Left hindlimb (tissue), 1 donor: ENCODE results near the gene TFDP1.
"Not testable (repeated sequence)": the region's sequence is repeated elsewhere in the genome, so short reads cannot be mapped to it uniquely, and the experiment has no call there.

Source experiments
- DNase-seq: peaks from one replicate; pipeline ENCODE4 v3.0.0-alpha.2; 2018

TFDP1 gene

DNA sequence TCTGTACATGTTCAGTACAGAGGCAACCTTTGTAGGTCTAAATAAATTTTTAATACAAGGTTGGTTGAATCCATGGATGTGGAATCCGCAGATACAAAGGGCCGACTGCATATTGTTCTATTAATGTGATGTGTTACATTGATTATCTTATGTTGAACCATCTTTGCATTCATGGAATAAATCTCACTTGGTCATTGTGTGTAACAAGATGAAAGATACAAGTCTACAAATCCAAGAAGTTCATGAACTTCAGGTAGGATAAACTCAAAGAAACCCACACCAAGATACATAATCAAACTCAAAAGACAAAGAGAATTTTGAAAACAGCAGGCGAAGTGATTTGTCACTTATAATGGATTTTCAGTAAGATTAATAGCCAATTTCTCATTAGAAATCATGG, 8.0 kb upstream of the TFDP1 start:
- no peak for DNase-seq

DNA sequence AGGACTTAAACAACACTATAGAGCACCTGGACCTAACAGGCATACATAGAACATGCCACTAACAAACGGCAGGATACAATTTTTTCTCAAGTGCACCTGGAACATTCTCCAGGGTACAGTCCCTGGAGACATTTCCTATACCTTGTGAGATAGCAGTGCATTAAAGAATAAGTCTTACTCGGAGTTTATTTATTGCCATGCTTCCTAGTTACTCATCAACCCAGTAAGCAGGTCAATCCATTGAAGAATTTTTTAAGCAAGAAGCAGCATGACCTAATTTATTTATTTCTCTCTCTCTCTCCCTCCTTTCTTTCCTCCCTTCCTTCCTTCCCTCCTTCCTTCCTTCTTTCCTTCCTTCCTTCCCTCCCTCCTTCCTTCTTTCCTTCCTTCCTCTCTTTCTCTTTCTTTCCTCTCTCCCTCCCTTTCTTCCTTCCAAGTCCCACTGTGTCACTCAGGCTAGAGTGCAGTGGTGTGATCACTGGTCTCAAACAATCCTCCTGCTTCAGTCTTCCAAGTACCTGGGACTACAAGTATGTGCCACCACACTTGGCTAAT, 6.6 kb upstream of the TFDP1 start:
- DNase-seq = no peak

DNA sequence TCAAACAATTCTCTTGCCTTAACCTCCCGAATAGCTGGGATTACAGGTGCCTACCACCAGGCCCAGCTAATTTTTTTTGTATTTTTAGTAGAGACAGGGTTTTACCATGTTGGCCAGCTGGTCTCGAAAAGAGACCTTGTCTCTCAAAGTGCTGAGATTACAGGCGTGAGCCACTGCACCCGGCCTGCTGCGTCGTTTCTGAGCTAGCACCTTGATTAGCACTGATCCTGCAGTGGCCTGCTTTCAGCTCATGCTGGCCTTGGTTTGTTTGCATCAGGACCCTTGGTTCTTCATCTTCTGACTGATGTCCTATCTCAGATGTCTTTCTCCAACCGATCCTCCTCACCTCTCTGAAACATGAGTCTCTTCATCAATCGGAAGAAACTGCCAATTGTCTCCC, 4.9 kb upstream of the TFDP1 start:
- no peak for DNase-seq

DNA sequence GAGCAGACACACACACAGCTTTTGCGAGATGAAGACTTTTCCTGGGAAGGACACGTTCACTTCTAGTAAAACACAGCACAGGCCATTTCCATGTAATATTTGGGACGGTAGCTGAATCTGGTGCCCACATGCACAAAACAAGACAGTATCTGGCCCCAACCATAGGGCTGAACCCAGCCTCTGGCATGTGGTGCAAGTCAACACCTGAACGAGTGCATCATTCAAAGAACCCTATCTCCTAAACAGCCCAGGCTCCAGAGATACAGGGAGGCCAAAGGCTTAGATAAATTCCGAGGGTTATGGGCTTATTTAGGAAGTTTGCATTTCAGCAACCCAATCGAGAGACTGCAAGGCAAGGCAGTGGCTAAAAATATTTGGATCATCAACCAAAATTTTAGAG, 2.7 kb upstream of the TFDP1 start:
- DNase-seq = no peak

GRCh38 chr13:113582841-113583631, 1.5 kb upstream of the TFDP1 start:
- no peak for DNase-seq

- DNase-seq = no peak
Observed at GRCh38 chr13:113584870-113585671, 518 bp downstream of the TFDP1 start.

- DNase-seq = no peak
Observed at GRCh38 chr13:113585896-113586295, 1.3 kb downstream of the TFDP1 start.

- DNase-seq = no peak
Observed at GRCh38 chr13:113586661-113587479, 2.3 kb downstream of the TFDP1 start.

DNA sequence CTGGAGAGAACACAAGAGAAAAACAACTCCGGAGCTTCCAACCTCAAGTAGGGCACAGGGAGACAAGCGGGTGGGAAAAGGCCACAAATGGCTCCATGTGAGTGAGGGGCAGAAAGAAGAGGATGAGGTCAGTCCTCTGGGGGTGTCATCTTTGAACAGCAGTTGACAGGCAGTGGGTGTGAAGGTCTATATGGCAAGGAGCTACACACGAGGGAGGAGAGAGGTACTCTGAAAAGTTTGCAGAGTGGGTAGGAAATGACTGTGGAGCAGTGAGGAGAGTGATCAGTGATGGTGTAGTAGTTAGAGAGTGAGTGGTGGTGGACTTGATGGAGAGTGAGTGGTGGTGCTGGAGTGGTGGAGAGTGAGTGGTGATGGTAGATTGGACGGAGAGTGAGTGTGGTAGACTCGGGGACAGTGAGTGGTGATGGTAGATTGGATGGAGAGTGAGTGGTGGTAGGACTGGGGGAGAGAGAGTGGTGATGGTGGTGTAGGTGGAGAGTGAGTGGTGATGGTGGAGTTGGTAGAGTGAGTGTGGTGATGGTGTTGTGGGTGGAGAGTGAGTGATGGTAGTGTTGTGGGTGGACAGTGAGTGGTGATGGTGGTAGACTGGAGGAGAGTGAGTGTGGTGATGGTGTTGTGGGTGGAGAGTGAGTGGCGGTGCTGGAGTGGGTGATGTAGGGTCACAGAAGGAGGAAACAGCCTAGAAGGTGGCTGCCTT, 4.0 kb downstream of the TFDP1 start:
- DNase-seq = no peak

DNA sequence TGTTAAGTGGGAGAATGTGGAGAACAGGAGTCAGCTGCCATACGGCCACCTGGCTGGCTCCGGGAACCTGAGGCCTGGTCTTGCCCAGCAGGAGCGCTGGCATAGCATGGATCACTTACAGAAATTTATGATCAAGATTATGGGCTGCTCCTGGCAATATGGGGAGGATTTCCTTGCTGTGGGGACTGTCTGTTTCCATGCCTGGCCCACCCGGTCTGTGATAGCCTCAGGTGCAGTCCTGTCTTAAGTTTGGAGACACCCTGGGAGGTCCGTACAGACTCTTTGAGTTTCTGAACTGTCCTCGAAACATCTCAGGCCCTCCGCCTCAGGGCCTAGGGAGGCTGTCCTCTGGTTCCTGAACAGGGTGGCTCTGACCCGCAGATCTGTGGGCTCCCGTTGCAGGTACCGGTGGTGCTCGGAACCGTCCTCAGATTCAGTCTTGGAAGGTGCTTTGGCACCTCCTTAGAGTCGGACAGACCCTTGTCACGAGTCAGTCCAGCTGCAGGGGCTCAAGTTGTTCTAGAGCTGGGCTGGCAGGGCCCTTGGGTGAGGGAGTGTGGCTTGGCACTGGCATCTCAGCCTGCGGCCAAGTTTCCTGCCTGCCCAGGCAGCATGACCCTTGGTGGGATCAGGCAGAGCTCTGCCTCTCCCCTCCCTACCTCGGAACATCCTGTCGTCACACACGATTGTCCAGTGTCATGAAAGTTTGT, 4.9 kb downstream of the TFDP1 start:
- no peak for DNase-seq

DNA sequence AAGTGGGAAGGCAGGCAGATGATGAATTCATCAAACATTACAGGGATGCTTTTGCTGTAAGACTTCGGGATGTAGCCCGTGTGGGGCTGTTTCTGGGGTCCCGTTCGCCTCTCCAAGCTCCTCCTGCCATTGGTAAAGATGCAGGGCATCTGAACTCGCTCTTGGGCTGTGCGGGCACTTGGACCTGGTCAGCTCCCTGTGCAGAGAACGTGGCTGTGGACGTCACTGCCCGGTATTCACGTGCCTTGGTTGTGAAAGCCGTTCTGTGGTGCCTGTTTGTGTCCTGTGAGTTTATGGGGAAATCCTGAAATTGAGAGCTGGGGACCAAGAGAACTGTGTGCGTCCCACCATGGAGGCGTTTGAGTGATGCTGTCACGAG, 5.4 kb downstream of the TFDP1 start:
- DNase-seq = no peak

DNA sequence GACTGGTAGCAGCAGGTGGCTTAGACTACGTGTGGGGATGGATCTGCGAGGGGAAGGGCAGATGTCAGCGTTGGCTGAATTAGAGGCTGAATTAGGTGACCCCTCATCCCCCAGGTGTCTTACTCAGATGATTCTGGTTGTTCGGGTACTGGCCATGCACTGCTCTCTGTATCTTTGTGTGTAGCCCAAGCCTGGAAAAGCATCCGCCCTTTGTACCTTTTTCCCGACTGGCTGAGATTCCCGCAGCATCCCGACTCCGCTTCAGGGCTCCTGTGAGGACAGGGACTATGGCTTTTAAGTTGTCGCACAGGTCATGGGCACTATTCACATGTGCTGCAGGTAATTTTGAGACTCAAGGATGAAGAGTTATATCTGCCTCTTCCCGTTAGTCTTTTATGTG, 7.2 kb downstream of the TFDP1 start:
- DNase-seq = no peak

DNA sequence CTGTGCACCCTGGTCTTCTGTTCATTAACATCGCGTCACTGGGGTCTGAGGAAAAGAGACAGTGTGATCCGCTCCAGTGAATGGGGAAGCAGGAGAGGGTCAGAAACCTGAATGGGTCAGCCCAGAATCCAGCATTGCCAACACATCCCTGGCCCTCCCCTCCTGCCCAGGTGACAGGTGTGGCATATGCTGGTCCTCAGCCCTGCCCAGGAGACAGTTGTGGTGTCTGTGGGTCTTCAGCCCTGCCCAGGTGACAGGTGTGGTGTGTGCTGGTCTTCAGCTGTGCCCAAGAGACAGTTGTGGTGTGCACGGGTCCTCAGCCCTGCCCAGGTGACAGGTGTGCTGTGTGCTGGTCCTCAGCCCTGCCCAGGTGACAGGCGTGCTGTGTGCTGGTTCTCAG, 8.0 kb downstream of the TFDP1 start:
- DNase-seq = no peak

- not testable (repeated sequence) for DNase-seq
Observed at GRCh38 chr13:113594066-113594821, 9.7 kb downstream of the TFDP1 start.

DNA sequence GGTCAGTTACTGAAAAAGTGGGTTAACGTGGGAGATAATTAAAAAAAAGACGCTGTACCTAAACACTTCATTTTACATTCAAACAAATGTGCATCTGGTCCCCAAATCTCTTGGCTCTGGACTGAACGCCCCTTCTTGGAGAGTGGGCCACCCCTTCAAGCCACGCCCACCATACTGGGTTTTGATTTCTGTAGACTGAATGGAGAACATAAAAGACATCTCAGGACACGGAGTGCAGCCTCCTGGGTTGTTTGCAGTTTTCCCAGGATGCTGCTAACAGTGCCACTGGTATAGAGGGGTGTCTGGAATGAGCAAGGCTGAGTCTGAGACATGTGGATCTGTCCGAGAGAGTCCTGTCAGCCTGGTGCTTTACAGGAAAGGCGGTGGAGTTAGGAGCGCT, 10.6 kb downstream of the TFDP1 start:
- DNase-seq = no peak

DNA sequence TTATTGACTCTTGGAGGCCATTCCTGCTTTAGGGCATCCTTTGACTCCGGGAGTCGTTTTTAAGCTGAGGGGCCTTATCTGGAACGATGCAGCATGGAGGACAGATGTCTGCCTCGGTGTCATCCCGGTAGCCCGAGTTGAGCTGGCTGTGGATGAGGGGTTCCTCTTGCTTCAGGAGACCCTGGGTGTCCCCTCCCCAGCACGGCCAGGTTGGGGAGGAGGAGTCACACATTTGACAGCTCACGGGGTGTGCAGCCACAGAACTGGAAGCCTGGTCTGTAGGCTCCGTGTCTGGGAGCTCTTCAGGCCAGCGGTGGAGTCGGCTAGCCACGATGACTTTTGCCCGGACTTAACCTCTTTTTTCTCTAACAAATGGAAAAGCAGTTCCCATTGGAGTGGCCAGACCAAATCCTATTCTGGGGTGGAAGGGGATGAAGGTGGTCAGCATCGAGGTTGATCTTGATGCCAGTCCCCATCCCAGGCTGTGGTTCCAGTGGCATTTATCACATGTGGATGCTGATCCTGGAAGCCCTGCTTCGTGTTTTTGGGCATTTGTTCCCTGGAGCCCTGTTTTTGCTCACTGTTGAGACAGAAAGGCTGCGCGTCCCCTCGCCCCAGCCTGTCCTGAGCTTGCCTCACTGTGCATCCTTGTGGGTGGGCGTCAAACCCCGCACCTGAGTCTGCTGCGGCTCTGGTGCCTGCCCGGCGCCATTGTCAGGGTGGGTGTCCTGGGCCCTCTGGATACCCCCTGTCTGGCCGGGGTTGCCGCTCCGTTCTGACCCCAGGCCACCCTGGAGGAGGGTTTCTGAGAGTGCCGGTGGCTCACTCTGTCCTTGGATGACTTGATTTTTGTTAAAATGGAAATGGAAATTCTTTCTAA, 12.0 kb downstream of the TFDP1 start:
- no peak for DNase-seq

GRCh38 chr13:113597391-113598080, 13.0 kb downstream of the TFDP1 start:
- no peak for DNase-seq

GRCh38 chr13:113598081-113598410, 13.5 kb downstream of the TFDP1 start:
- no peak for DNase-seq

DNA sequence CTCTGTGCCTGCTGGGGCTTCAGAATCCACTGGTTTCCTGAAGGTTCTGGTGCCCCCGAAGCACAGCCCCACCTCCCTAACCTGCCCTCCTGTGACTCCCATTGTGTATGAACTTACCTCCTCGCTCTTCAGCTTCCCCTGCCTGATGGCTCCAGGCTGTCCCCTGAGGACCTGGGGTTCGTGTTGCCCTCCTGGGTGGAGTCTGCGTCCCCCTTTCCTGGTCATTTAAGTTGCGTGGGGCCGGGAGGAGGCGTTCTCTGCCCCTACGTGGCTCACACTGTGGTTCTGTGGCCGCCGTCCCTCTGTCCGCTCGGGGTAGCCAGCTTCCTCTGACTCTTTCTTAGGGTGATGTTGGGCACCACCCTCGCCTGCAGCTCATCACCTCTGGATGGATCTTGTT, 13.9 kb downstream of the TFDP1 start:
- DNase-seq = no peak

DNA sequence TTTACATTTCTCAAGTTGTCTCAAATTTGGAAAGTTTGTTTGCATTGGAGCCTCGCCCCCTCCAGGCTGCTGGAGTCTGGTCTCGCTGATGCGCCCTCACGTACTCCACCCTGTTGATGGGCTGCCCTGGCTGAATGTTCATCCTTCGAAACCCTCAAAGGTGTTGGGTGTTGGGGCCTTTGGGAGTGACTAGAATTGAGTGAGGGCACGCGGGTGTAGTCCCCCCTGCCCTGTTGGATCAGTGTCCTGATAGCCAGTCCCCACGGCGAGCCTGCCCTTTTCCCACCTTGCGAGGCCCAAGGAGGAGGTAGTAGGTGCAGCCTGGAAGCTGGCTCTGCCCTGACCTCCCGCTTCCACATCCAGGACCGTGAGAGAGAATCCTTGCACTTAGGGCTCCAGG, 14.8 kb downstream of the TFDP1 start:
- DNase-seq = no peak
